MM.1S (cell line): Measurements from ENCODE around the gene DYRK4.

Experiments used
- DNase-seq: peaks from one replicate; pipeline ENCODE4 v3.0.0-alpha.2; 2015
- H2AFZ ChIP-seq: fragments of 300-600 bp; sonication (generic); 2 replicates; pipeline ENCODE4 v1.6.0; 2016; ENCODE audit warnings: antibody characterized with exemption, low read length
- H3F3A ChIP-seq: fragments of 300-600 bp; sonication (generic); 2 replicates; pipeline ENCODE4 v1.6.1; 2016; ENCODE audit warnings: mild to moderate bottlenecking, antibody characterized with exemption, low read length, moderate library complexity, mixed read lengths; ENCODE audit not compliant: insufficient read depth
- H3K27ac ChIP-seq: fragments of 300-600 bp; sonication (generic); 2 replicates; pipeline ENCODE4 v1.5.1; 2016; ENCODE audit warnings: mild to moderate bottlenecking, low read length
- H3K27me3 ChIP-seq: fragments of 300-600 bp; sonication (generic); replicated peaks from 2 replicates; pipeline ENCODE4 v1.6.0; 2016; ENCODE audit warnings: low read length; ENCODE audit not compliant: insufficient read depth
- H3K36me3 ChIP-seq: fragments of 300-600 bp; sonication (generic); replicated peaks from 2 replicates; pipeline ENCODE4 v1.6.1; 2016; ENCODE audit warnings: mild to moderate bottlenecking, low read length, mixed read lengths; ENCODE audit not compliant: insufficient read depth
- H3K4me1 ChIP-seq: fragments of 300-600 bp; sonication (generic); 2 replicates; pipeline ENCODE4 v1.6.1; 2016; ENCODE audit warnings: low read length, mixed read lengths
- H3K4me2 ChIP-seq: fragments of 300-600 bp; sonication (generic); 2 replicates; pipeline ENCODE4 v1.6.0; 2016; ENCODE audit warnings: low read depth, low read length
- H3K4me3 ChIP-seq: fragments of 300-600 bp; sonication (generic); 2 replicates; pipeline ENCODE4 v1.5.1; 2016; ENCODE audit warnings: low read length, mixed read lengths
- H3K79me2 ChIP-seq: fragments of 300-600 bp; sonication (generic); 2 replicates; pipeline ENCODE4 v1.6.1; 2016; ENCODE audit warnings: mixed run types, low read length, mixed read lengths
- H3K9ac ChIP-seq: fragments of 300-600 bp; sonication (generic); 2 replicates; pipeline ENCODE4 v1.6.1; 2016; ENCODE audit warnings: low read length, mixed read lengths
- H3K9me2 ChIP-seq: fragments of 300-600 bp; sonication (generic); replicated peaks from 2 replicates; pipeline ENCODE4 v1.6.1; 2016; ENCODE audit warnings: mild to moderate bottlenecking, low read length, mixed read lengths; ENCODE audit not compliant: insufficient read depth
- H3K9me3 ChIP-seq: fragments of 300-600 bp; sonication (generic); replicated peaks from 2 replicates; pipeline ENCODE4 v1.6.1; 2016; ENCODE audit warnings: mild to moderate bottlenecking, low read length, mixed read lengths; ENCODE audit not compliant: insufficient read depth
- H4K20me1 ChIP-seq: fragments of 300-600 bp; sonication (generic); 2 replicates; pipeline ENCODE4 v1.6.1; 2016; ENCODE audit warnings: mild to moderate bottlenecking, low read length, moderate library complexity, mixed read lengths; ENCODE audit not compliant: insufficient read depth
- CTCF ChIP-seq: fragments of 300-600 bp; sonication (generic); IDR thresholded peaks from 2 replicates; pipeline ENCODE4 v1.5.1; 2016; ENCODE audit warnings: antibody characterized with exemption, low read length, mixed read lengths
- EZH2 ChIP-seq: fragments of 300-600 bp; sonication (generic); optimal IDR thresholded peaks from 2 replicates; pipeline ENCODE3; 2017; ENCODE audit warnings: low read depth, mild to moderate bottlenecking, antibody characterized with exemption, low read length, mixed read lengths
- EZH2phosphoT487 ChIP-seq: fragments of 300-600 bp; sonication (generic); IDR thresholded peaks from 2 replicates; pipeline ENCODE4 v1.6.1; 2018; ENCODE audit warnings: antibody characterized with exemption, low read length

DYRK4 gene

GRCh38 chr12:4555804-4556203 is 6.2 kb upstream of the DYRK4 start:
- H4K20me1 ChIP-seq, result no peaks in the 10 kb centered on the region
- no peak overlapping the region for H3K9ac ChIP-seq
- no peak overlapping the region for H3K4me2 ChIP-seq
- H3K9me2 ChIP-seq, result no peaks in the 10 kb centered on the region
- no peaks in the 10 kb centered on the region for H3K27me3 ChIP-seq
- no peaks in the 10 kb centered on the region for H3K4me1 ChIP-seq
- no peak overlapping the region for H3K27ac ChIP-seq
- H3F3A ChIP-seq, result no peaks in the 10 kb centered on the region
- no peak for DNase-seq
- no peaks in the 10 kb centered on the region for H3K9me3 ChIP-seq
- no peak for TF ChIP-seq CTCF
- no peak for TF ChIP-seq EZH2phosphoT487
- TF ChIP-seq EZH2, result no peak
- no peaks in the 10 kb centered on the region for H3K79me2 ChIP-seq
- no peak overlapping the region for H3K4me3 ChIP-seq
- H3K36me3 ChIP-seq, result peaks cover 2% of the 10 kb centered on the region; the same call in 1 of the 2 replicates
- H2AFZ ChIP-seq, result no peak overlapping the region

- Histone ChIP-seq H3K27ac (no peak overlapping the region), H3K27me3 (no peaks in the 10 kb centered on the region), H4K20me1 (no peaks in the 10 kb centered on the region), H3F3A (no peaks in the 10 kb centered on the region), H3K4me3 (no peak overlapping the region), H3K4me2 (no peak overlapping the region), H2AFZ (no peak overlapping the region), H3K9me2 (no peaks in the 10 kb centered on the region), H3K36me3 (peaks cover 2% of the 10 kb centered on the region; the same call in 1 of the 2 replicates), H3K4me1 (no peaks in the 10 kb centered on the region), H3K79me2 (no peaks in the 10 kb centered on the region), H3K9me3 (no peaks in the 10 kb centered on the region), H3K9ac (no peak overlapping the region)
- no peak for DNase-seq
- TF ChIP-seq EZH2phosphoT487, result no peak
- no peak for TF ChIP-seq EZH2
- TF ChIP-seq CTCF, result no peak
Measured at GRCh38 chr12:4556735-4557530, 5.1 kb upstream of the DYRK4 start.

- Histone ChIP-seq H3K36me3 (peaks cover 2% of the 10 kb centered on the region; the same call in 1 of the 2 replicates), H3K4me2 (no peak overlapping the region), H3F3A (no peaks in the 10 kb centered on the region), H3K27me3 (no peaks in the 10 kb centered on the region), H3K9me2 (no peaks in the 10 kb centered on the region), H2AFZ (no peak overlapping the region), H4K20me1 (no peaks in the 10 kb centered on the region), H3K27ac (no peak overlapping the region), H3K4me3 (no peak overlapping the region), H3K9me3 (no peaks in the 10 kb centered on the region), H3K4me1 (no peaks in the 10 kb centered on the region), H3K9ac (no peak overlapping the region), H3K79me2 (no peaks in the 10 kb centered on the region)
- no peak for DNase-seq
- TF ChIP-seq EZH2 (no peak), EZH2phosphoT487 (no peak), CTCF (no peak)
Measured at GRCh38 chr12:4557586-4557985, 4.4 kb upstream of the DYRK4 start.
